Raji (cell line): Measurements from ENCODE around the gene PTPN9.
A peak's percentile ranks its signal among the peaks of the same experiment; 100 is the strongest.

Experiments
- POLR2A ChIP-seq: IDR thresholded peaks from 2 replicates; pipeline ENCODE4 v1.6.1; 2011; ENCODE audit warnings: low read depth, low read length, control low read depth; ENCODE audit not compliant: insufficient read depth

PTPN9 gene

DNA sequence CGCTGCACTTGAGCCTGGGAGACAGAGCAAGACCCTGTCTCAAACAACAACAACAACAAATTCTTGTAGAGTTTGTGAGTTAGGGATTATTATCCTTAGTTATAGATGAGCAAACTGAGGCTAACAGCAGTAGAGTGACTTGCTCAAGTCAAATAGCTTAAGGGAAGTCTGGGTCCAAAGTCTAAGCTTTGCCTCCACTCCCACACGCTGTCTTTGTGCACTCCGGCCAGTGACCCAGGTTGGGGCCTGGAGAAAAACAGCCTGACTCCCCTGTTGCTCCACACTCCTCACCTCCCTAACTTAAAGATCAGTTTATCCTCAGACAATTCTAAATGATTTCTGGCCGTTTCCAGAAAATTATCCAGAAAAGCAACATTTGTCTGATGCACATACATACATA is 118.5 kb downstream of the PTPN9 start:
- TF ChIP-seq POLR2A = no peak

DNA sequence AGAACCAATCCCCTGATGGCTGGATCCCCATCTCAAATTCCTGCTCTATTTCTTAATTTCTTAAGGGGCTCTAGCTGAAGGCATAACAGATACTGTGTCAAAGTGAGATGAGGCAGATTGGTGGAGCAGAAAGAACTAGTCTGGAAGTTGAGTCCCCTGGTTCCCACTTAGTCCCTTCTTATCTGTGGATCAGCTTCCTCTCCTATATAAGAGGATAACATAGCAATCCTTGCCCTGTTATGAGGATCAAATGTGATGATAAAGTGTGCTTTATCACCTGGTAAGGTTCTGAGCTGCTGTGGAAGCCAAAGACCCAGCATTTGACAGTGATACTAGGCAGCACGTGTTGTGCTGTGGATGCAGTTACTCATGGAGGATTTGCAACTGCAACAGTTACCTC is 119.5 kb downstream of the PTPN9 start:
- TF ChIP-seq POLR2A = no peak

DNA sequence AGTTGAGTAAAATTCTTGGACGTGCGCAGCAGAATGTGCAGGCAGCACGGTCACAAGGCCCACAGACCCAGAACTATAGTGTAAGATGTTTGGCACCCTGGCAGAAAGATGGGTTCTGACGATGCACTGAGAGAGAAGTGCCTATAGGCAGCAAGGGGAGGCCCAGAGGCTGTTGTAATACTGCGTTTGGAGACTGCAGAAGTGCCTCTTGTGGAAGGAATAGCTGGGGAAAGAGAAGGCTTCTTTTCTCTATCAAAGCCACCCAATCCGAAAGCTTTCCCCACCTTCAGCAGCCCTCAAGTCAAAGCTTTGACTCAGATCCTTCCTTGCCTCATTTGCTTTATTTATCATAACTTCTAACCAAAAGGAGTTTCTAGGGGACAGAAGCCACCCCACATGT is 122.4 kb downstream of the PTPN9 start:
- no peak for TF ChIP-seq POLR2A

DNA sequence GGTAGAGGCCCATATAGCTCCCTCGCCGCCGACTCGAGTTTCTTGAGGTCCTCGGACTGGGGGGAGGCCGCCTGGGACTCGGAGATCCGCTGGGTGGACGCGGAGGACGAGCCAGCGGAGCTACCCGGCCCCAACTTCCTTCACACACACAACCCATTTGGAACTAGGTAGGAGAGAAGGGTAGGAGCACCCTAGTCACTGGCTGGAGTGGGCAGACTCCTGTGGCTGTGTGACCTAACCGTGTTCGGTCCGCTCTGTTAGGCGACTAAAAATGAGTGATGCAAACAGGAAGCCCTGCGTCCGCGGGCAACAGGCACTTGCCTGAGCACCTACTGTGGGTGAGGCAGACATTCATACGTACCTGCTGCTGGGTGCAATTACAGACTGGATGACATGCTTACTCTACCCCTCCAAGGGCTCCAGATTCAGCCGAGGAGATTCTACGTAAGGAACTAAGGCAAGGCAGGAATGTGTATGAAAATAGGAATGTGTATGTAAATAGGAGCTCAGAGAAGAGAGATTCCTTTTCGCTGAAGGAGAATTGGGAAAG is 123.1 kb downstream of the PTPN9 start:
- TF ChIP-seq POLR2A = peak; percentile 50; the same call in 1 of the 2 replicates

DNA sequence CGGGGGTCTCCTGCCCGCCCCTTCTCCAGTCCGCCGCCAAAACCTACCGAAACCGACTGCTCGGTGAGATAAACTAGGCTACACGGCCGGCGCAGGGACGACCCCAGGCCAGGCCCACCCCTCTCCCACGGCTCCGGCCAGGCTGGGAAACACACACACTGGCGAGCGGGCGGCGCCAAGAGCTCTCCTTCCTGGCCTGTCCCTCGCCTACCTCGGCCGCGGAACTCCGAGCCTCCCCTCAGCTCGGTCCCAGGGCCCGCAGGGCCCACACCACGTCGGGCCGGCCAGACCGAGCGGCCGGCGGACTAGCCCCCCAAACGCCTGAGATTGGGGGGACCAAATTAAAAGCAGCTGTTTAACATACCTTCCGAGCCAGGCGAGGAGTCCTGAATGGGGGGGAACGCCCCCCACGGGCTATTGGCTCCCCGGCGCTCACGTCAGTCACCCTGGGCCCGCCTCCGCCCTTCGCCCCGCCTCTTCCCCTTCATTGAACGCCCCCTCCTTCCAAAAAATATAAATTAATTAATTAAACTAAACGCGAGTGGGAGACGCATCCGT is 123.6 kb downstream of the PTPN9 start:
- peak; percentile 52; the same call in 1 of the 2 replicates for TF ChIP-seq POLR2A

DNA sequence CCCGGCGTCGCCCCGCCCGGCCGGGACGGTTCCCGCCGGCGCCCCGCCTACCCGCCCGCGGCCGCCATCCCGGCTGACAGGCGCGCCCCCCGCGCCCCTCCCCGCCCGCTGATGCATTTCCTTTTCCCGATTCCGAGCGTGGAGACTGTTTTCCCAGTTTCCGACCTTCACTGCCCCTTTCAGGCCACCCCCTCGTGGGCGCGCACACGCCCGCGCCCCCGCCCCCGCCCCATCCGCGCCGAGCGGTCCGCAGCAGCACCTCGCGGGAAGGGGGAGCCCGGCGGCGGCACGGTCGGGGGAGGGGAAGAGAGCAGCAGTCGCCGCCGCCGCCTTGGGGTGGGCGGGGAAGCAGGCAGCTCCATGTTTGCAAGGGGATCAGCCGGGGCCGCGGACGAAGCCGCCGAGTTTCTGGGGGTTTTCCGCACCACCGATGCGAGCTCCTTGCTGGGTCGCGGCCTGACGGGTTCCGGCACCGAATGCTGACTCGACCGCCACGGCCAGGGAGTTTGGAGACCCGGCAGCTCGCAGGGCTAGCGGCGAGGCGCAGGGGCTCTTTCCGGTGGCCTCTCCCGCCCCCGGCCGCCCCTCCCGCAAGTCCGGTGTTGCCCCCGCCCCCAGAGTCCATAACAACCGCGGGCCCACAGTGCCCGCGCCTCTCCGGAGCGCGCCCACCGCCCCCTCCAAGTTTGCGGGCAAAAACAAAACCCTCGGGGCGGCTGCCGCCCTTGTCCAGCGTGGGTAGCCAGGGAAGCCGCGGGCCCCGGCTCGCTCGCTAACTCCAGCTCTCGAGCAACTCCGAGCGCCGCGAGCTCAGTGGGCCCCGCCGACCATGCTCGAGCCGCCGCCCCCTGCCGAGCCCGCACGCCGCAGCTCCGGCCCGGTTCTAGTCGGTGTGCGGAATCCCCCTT is 124.4 kb downstream of the PTPN9 start:
- no peak; the same call in 1 of the 2 replicates for TF ChIP-seq POLR2A

DNA sequence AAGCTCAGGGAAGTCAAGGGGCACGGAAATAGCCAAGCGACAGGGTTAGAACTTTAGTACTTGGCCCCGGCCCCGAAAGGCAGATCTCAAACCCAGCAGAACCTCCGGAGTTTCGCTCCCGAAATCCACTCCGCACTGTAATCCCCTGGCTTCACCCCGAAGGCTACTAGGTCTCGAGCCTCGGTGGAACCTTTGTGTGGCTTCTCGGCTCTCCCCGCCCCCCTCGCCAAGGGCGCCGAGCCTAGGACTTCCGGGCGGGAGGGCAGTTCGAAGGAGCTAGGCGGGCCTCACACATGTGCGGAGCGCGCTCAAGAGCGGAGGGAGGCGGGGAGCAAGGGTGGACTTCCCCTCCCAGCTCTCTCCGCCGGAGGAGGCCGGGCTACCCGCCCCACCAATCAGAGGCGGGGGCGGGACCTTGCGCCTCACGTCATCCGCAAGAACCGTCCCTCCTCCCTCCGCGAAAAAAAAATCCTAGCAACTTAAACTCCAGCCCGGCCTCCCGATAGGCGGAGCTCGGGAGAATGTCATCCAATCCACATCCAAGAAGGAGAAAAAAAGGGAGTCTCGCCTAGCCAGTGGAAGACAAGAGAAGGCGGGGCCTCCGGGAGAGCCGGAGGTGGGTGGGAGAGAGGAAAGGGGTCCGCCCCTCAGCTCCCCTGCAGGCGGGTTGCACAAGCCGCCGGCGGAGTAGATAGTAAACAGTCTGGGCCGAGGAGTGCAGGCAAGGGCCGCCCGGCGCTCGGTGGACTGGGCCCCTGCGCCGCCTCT is 125.2 kb downstream of the PTPN9 start:
- peak; percentile 56; the same call in 1 of the 2 replicates for TF ChIP-seq POLR2A

DNA sequence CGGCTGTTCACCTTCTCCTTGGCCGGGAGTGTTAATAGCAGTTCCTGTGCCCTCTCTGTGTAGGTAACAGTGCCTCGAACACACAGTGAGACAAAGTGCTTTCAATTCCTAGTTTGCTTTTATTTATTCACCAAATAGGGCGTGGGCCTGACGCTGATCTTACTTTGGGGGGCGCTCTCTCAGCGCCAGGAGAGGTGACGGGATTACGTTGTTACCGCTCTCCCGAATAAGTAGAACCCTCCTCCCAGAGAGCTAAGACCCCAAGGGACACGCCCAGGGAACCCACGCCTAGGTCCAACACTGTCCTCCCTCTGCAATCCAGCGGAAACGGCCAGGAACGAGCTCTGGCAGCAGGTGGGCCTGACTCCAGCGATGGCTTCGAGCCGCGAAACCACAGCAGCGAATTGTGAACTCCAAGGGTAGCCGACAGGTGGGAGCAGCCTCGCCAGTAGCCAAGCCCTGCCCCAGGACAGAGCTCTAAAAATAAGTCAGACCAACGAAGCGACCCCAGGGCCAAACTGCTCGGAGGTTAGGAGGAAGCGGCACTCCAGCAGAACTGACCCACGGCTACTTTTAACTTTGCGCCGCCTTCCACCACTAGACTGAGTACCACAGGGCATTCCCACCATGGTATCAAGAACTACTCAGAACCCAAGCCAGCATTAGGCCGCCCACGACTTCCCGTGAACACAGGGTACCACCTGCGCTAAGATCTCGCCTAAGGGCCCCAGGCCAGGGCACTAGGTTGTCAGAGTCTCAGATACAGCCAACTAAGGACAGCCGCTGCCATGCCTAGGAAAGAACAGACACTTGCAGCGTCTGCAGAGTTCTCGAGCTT is 126.0 kb downstream of the PTPN9 start:
- TF ChIP-seq POLR2A = peak; percentile 43; the same call in 1 of the 2 replicates

DNA sequence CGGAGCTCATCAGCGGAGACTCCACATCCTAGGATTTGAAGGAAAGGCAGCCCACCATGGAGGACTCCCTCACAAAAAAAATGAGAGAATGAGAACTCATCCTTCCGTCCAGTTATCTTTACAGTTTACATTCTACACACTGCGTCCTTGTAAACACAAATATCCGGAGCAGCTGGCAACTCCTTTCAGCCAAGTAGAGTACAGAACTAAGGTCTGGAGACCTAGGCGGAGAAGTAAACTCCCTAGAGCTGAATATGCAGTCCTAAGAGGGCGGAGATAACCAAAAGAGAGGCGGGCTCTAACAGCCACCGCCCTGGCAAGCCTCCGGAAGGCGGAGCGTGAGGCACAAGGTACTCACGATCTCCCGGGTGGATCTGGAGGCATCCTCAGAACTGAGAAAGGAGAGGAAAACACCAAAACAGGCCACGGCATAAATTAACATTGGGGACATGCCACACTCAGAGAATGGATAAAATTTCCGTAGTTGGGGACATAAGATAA is 126.7 kb downstream of the PTPN9 start:
- TF ChIP-seq POLR2A = peak; percentile 86

DNA sequence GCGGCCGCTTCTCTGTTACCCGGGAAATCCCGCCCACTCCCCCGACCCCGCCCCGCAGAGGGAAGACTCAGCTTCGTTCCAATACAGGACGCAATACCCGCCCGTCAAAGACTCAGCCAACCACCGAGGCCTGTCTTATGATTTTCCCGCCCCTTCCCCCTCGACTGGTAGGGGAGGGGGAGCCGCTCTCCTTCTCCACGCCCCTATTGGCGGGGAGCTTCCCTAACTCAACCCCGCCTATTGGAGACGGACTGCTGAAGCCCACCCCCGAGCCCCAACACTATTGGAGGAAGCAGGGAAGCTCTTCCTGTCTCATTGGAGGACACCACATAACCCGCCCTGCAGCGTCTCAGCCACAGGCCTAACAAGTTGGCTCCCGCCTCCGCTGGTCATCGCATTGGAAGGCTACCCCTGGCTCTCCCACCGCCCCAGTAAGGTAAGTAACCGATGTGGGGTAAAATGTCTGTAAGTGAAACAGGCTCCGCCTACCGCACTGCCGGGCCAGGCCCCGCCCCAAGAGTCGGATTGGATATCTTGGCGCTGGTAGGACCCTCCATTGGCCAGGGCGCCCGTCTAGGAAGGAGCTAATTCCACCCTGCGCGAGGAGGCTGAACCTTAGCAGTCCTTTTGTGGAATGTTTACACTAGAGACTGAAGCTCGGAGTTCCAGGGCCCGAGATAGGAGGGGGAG is 127.3 kb downstream of the PTPN9 start, which contains the start of gene SIN3A:
Gene SIN3A, minus strand, starts transcription at position 17 of the 690 bp plus-strand sequence. CDS start 21,315 bp downstream, outside the sequence.
- TF ChIP-seq POLR2A = peak; percentile 44; the same call in 1 of the 2 replicates

DNA sequence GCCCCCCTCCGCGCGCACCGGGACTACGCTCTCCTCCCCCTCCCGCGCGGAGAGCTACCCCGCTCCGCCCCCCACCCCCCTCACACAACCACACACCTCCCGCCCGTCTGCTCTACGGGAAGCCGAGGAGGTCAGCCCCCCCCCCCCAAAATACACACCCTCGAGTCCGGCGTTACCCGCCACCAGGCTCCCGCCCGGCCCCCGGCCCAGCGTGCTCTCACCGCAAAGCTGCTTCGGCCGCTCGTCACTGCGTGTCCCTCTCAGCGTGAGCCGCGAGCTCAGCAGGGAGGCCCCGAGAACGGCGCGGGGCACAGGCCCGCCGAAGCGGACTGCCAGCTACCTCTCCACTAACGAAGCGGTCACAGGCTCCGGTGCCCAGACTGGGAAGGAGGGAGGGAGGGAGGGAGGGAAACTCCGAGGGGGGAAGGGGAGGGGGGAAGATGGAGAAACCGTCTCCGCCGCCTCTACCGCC is 127.9 kb downstream of the PTPN9 start:
- no peak for TF ChIP-seq POLR2A

DNA sequence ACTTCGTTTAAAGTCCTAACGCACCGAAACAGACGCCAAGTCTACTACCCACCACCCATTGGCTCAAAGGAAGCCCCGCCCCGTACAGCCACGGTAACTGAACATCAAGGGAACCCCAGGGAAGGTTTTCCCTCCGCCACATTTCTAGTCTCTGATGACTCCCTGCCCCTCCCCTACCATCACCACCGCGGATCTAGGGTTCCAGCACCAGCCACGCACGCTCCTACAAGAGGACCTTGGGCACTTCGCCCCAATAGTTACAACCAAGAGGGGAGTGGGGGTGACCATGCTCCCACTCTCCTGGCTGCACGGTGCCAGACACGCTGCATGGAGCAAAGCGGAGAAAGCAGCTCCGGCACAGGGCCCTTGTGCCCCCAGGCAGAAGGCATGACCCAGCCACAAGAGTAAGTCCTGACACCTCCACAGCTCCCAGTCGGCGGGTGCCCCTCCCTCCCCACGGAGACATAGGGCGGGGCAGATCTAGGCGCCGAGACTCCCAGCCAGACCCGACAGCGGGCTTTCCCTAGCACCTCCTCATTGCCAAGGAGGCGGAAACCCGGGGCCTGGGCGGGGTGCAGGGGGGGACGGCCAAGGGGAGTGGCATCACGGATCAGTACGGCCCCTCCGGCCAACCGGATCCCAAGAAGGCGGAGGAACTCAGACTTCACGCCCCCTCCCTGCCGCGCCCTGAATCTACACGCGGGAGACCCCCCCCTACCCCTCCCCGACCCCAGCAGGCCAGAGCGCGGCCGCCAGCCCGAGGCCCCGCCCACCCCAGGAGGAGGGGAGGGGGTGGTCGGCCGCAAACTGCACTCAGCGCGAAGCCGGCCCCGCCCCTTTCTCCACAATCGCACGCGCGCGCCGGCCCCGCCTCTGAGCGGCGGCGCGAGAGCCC is 128.6 kb downstream of the PTPN9 start:
- TF ChIP-seq POLR2A = no peak
